ENCODE data around the gene UNKL.

Gene UNKL

DNA sequence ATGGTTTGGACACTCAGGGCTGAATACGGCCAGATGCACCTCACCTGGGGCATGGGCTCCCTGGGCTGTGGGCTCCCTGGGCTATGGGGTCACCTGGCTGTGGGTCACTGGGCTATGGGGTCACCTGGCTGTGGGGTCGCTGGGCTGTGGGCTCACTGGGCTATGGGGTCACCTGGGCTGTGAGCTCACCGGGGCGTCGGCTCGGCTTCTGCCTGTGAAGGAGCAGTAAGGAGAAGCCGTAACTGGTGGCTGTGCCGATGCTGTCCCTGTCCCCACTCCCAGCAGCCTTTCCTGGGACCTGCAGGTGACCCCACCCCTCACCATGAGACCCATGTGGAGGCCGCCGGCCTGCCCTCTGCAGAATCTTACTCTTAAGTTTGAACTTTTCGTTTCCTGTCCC lies 14.5 kb upstream of the UNKL start:
- H3K27ac ChIP-seq, result no peak overlapping the region
- H2AFZ ChIP-seq, result no peak overlapping the region
- H3K36me3 ChIP-seq (ENCODE audit: control insufficient read depth, insufficient read depth, low read length), result no peaks in the 10 kb centered on the region
- H3K79me2 ChIP-seq, result no peaks in the 10 kb centered on the region
- TF ChIP-seq, protein P1, sequence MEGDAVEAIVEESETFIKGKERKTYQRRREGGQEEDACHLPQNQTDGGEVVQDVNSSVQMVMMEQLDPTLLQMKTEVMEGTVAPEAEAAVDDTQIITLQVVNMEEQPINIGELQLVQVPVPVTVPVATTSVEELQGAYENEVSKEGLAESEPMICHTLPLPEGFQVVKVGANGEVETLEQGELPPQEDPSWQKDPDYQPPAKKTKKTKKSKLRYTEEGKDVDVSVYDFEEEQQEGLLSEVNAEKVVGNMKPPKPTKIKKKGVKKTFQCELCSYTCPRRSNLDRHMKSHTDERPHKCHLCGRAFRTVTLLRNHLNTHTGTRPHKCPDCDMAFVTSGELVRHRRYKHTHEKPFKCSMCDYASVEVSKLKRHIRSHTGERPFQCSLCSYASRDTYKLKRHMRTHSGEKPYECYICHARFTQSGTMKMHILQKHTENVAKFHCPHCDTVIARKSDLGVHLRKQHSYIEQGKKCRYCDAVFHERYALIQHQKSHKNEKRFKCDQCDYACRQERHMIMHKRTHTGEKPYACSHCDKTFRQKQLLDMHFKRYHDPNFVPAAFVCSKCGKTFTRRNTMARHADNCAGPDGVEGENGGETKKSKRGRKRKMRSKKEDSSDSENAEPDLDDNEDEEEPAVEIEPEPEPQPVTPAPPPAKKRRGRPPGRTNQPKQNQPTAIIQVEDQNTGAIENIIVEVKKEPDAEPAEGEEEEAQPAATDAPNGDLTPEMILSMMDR (IDR thresholded peaks at IDR 0.05), result no peak
- no peak overlapping the region for H3K4me3 ChIP-seq (ENCODE audit: low read depth, low read length)
- H3K27me3 ChIP-seq (ENCODE audit: control insufficient read depth, insufficient read depth, low read length), result no peaks in the 10 kb centered on the region
- no peak overlapping the region for H3K9ac ChIP-seq
- H3K9me3 ChIP-seq (ENCODE audit: control insufficient read depth, low read length), result no peaks in the 10 kb centered on the region
- H3K4me1 ChIP-seq, result no peaks in the 10 kb centered on the region
- no peak overlapping the region for H3K4me2 ChIP-seq (ENCODE audit: low read length)

DNA sequence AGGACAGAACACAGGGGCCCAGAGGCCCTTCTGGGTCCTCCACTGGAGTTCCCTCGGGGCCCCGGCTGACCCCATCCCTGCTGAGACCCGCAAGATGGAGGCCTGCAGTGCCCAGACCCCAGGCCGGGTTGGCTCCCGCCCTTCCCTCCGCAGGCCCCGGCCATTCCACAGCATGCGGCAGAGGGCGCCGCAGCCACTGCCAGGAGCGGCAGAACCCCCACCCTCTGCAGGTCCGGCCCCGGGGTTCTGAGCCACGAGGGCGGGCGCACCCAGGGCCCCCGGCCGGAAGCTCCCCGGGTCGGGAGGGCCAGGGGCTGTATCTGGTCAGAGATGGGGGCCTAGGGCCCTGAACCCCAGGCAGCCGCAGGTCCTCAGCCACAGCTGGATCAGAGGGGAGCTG lies 14.0 kb upstream of the UNKL start:
- Histone ChIP-seq H3K4me3 (ENCODE audit: low read depth, low read length) (no peak overlapping the region), H3K9ac (no peak overlapping the region), H3K36me3 (ENCODE audit: control insufficient read depth, insufficient read depth, low read length) (no peaks in the 10 kb centered on the region), H3K27me3 (ENCODE audit: control insufficient read depth, insufficient read depth, low read length) (no peaks in the 10 kb centered on the region), H3K79me2 (no peaks in the 10 kb centered on the region), H3K27ac (no peak overlapping the region), H2AFZ (no peak overlapping the region), H3K9me3 (ENCODE audit: control insufficient read depth, low read length) (no peaks in the 10 kb centered on the region), H3K4me2 (ENCODE audit: low read length) (no peak overlapping the region), H3K4me1 (no peaks in the 10 kb centered on the region)
- TF ChIP-seq, protein P1 (IDR thresholded peaks at IDR 0.05), result no peak

DNA sequence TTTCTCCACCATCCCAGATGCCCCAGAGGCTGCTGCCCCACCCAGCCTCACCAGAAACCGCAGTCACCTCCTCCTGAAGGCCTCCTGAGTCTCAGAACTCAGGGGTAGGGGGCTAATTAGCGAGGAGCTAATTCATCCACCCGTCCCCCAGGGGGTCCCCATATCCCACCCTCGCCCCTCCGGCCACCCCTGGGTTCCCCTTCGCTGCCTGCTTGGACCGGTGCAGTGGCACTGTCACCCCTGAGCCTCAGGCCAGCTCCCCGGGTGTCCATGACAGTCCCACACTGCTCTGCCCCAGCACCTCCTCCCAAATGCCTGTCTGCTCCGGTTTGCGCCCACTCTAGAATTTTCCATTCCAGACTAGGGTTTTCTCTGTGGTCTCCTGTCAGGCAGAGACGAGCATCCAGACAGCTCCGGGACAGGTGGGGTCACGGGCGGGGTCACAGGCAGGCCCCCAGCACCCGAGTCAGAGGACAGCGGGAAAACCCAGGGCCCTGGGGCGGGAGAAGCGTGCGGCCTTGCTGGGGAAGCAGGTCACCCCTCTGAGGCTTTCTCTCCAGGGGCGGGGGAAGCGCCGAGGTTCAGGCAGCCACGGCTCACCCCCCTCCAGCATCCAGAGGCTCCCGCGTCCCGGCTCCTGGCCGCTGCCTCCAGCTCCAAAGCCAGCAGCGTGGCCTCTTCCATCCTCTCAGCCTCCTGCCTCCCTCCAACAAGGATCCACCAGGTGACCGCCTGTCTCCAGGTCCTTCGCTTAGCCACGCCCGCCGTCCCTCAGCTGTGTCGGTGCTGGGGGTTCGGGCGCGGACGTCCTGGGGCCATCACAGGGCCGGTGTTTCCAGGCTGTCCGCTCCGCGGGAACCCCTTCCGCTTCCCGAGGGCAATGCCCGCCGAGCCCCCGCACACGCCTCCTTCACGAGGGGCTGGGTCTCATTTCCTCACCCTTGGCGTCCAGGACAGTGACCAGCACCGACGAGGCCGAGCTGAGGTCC lies 13.3 kb upstream of the UNKL start:
- Histone ChIP-seq H2AFZ (no peak overlapping the region), H3K36me3 (ENCODE audit: control insufficient read depth, insufficient read depth, low read length) (no peaks in the 10 kb centered on the region), H3K9ac (no peak overlapping the region), H3K27me3 (ENCODE audit: control insufficient read depth, insufficient read depth, low read length) (no peaks in the 10 kb centered on the region), H3K27ac (no peak overlapping the region), H3K79me2 (no peaks in the 10 kb centered on the region), H3K4me2 (ENCODE audit: low read length) (no peak overlapping the region), H3K4me3 (ENCODE audit: low read depth, low read length) (no peak overlapping the region), H3K4me1 (no peaks in the 10 kb centered on the region), H3K9me3 (ENCODE audit: control insufficient read depth, low read length) (no peaks in the 10 kb centered on the region)
- TF ChIP-seq, protein P1 (IDR thresholded peaks at IDR 0.05), result no peak

DNA sequence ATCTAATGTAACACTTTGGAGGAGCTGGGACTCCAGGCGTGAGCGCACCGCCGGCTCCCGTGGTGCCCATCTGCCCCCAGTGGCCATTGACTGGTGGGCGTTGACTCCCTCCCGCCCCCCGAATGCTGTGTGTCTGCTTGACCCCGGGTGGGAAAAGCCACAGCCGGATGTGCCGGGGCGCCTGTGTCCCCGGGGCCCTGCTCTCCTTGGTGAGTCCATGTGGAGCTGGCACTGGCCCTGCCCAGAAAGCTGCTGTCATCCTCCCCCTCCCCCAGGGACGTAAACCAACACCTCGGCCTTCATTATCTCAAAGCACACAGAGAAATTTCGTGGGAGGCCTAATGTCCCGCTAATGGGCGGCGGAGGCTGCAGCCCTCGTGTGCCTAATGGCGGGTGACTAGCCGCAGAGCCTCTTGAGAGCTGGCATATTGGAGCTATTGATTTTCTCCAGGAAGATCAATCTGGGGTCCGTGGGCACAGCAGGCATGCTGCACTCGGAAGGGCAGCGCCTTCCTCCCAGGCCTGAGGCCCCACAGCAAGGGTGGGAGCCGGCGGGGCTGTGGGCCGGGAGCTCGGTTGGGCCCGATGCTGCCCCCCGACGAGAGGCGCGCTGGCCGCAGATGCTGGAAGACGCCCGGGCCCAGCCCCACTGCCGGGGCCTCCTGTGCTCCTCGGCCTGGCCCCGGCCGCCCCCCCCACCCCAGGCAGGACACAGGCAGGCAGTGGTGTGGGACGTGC lies 12.4 kb upstream of the UNKL start:
- Histone ChIP-seq H3K4me3 (ENCODE audit: low read depth, low read length) (no peak overlapping the region), H3K4me2 (ENCODE audit: low read length) (no peak overlapping the region), H3K79me2 (no peaks in the 10 kb centered on the region), H3K9ac (no peak overlapping the region), H2AFZ (no peak overlapping the region), H3K9me3 (ENCODE audit: control insufficient read depth, low read length) (no peaks in the 10 kb centered on the region), H3K4me1 (no peaks in the 10 kb centered on the region), H3K36me3 (ENCODE audit: control insufficient read depth, insufficient read depth, low read length) (no peaks in the 10 kb centered on the region), H3K27ac (no peak overlapping the region), H3K27me3 (ENCODE audit: control insufficient read depth, insufficient read depth, low read length) (no peaks in the 10 kb centered on the region)
- TF ChIP-seq, protein P1 (IDR thresholded peaks at IDR 0.05), result no peak

Data from parathyroid adenoma (tissue), 2 donors.